Smooth muscle cell of bladder (primary cell): ENCODE measurements around the gene RPL14. TPM values are rescaled to one million over a fixed set of nuclear protein-coding genes. Genes with fewer than 3 reads are reported as not detected.

ENCODE experiments used
- total RNA-seq: library from RNA; depleted of rRNA; stranded (reverse); fragments of >200 nt; gene quantifications from 2 replicates; pipeline ENCODE4 v1.2.3, GENCODE V29; 2014

RPL14 gene
- total RNA-seq = 386 and 534 TPM in 2 replicates

DNA sequence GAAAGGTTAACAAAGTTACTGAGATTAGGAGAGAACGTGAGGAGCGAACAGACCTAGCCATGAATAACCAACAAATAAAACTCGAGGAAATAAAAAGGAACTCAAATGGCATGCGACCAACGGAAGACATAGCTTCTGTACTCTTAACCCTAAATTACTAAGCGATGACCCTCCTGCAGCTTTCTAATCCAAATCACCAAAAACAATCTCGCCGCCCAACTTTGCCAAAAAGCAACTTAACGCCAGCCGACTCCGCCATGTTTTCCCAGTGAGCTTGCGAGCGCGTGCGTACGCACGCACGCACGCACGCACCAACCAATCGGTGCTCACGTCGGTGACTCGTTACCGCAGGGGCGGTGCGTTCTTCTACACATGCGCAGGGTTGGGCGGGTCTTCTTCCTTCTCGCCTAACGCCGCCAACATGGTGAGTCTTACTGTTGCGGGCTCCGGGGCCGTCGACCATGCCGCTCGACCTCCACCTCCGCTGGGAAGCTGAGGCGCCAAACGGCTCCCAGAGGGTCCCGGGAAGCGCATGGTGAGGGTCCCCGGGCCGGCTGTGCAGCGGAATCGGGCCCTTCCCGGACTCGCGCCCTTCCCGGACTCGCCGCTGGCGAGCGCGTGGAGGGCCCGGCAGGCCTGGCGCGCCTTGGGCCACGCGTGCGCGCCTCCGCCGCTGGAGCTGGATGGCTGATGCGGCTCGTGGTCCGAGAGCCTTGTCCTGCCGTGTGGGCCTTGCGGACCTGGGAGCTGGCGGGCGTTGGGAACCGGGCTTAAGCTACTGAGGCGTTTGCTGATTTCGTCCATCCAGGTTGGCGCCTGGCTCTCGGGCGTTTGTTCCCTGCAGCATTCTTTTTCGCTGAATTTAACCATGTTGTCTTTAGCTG, at the start of gene RPL14:
TSS of gene RPL14 (plus strand) at position 400 of the 884 bp plus-strand sequence. CDS start at position 533, 133 bp downstream.

DNA sequence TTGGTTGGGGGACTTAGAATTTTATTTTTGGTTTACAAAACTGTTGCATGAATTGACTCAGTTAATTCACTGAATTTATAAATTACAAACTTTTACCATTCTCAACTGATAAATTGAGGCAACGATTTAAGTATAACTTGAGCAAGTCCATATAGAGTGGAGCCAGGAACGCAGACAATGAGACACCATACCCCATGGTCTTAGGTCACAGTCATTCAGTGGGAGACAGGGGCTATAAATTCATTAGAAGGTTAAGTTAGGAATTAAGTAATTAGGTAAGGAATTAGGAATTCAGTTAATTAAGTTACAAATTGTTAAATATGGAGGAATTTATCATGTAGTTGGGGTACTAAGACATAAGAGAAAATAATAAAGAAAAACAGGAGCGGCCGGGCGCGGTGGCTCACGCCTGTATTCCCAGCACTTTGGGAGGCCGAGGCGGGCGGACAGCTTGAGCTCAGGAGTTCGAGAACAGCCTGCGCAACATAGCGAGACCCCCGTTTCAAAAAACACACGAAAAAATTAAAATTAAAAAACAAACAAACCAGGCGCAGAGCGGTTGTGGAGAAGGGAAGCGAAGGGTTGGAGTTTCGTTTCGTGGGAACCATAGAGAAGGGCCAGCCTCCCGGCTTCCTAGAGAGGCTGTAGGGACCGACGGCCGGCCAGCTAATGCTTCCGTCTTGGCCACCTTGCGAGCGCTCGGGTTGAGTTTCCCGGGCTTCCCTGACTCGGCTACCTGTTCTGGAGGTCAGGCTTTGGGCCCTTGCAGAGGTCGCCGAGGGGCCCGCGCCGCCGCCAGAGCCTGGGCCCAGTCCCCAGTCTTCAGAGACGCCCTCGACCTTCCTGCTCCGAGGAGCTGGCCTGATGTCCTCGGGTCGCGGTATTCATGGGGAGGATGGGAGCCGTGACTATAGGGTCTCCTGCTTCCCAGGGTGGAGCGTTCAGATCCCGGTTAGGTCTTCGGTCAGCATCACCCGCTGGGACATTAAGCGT, 19.6 kb downstream of the RPL14 start, which contains the start of gene ZNF619:
TSS of gene ZNF619 (plus strand) at position 645 of the 993 bp plus-strand sequence. CDS start 858 bp downstream, outside the sequence.

GRCh38 chr3:40505599-40506462, 48.7 kb downstream of the RPL14 start, which contains the start of gene ZNF620:
ZNF620 (plus strand) TSS chr3:40506039; CDS start chr3:40506353, 314 bp downstream.

Other genes with a start within 250 kb of the RPL14 start
- gene EIF1B, start 147.6 kb upstream of the RPL14 start, total RNA-seq = 13.6 and 14.2 TPM in 2 replicates
- gene ENTPD3, start 70.2 kb upstream of the RPL14 start, total RNA-seq = 0.09 and 0.14 TPM in 2 replicates
- gene ZNF619, start 19.8 kb downstream of the RPL14 start, total RNA-seq = 5.4 and 5.6 TPM in 2 replicates
- 0.83 and 0.85 TPM in 2 replicates for gene ZNF620, start 48.7 kb downstream of the RPL14 start, total RNA-seq
- gene ZNF621, start 67.6 kb downstream of the RPL14 start, total RNA-seq = 12.5 and 12.7 TPM in 2 replicates